ENCODE data around the gene PDE2A. TPM values are rescaled to one million over a fixed set of nuclear protein-coding genes. Genes with fewer than 3 reads are reported as not detected.

The PDE2A gene
- total RNA-seq, 1 donor from 2014 or later, result 0.82 TPM

- H3K4me2 ChIP-seq (ENCODE audit: low read length), result no peak overlapping the region
Observed at GRCh38 chr11:72594493-72595291, 79.5 kb downstream of the PDE2A start.

GRCh38 chr11:72592698-72593495 lies 81.3 kb downstream of the PDE2A start:
- no peak overlapping the region for H3K9ac ChIP-seq (ENCODE audit: low read length)
- H3K36me3 ChIP-seq (ENCODE audit: insufficient read depth, low read length), result no peaks in the 10 kb centered on the region
- H3K4me2 ChIP-seq (ENCODE audit: low read length), result no peak overlapping the region
- H3K79me2 ChIP-seq (ENCODE audit: insufficient read depth, low read length), result no peaks in the 10 kb centered on the region
- FAIRE-seq (no peak), DNase-seq (ENCODE audit: low read depth) (no peak)
- H3K4me3 ChIP-seq (ENCODE audit: insufficient read depth, low read depth, low read length), result no peak overlapping the region
- Mint-ChIP-seq H3K4me3 (ENCODE audit: unreplicated experiment) (no peak overlapping the region), H3K36me3 (ENCODE audit: low read depth, unreplicated experiment) (no peaks in the 10 kb centered on the region), H3K9me3 (ENCODE audit: unreplicated experiment) (no peaks in the 10 kb centered on the region), H3K27ac (ENCODE audit: unreplicated experiment) (no peak overlapping the region), H3K4me1 (ENCODE audit: low read depth, unreplicated experiment) (no peaks in the 10 kb centered on the region), H3K27me3 (ENCODE audit: low read depth, unreplicated experiment) (peaks cover 89% of the 10 kb centered on the region)
- TF ChIP-seq, protein P1, sequence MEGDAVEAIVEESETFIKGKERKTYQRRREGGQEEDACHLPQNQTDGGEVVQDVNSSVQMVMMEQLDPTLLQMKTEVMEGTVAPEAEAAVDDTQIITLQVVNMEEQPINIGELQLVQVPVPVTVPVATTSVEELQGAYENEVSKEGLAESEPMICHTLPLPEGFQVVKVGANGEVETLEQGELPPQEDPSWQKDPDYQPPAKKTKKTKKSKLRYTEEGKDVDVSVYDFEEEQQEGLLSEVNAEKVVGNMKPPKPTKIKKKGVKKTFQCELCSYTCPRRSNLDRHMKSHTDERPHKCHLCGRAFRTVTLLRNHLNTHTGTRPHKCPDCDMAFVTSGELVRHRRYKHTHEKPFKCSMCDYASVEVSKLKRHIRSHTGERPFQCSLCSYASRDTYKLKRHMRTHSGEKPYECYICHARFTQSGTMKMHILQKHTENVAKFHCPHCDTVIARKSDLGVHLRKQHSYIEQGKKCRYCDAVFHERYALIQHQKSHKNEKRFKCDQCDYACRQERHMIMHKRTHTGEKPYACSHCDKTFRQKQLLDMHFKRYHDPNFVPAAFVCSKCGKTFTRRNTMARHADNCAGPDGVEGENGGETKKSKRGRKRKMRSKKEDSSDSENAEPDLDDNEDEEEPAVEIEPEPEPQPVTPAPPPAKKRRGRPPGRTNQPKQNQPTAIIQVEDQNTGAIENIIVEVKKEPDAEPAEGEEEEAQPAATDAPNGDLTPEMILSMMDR (IDR thresholded peaks at IDR 0.05; ENCODE audit: insufficient read depth, low read depth, low read length), result no peak
- no peak for TF ChIP-seq EZH2 (IDR thresholded peaks at IDR 0.05; ENCODE audit: insufficient read depth, low read length)
- H2AFZ ChIP-seq (ENCODE audit: low read depth, low read length), result no peak overlapping the region
- H4K20me1 ChIP-seq (ENCODE audit: insufficient read depth, low read length), result peaks cover 4% of the 10 kb centered on the region
- no peaks in the 10 kb centered on the region for H3K9me3 ChIP-seq (ENCODE audit: insufficient read depth, low read depth, low read length)
- H3K27ac ChIP-seq (ENCODE audit: low read depth, low read length), result no peak overlapping the region
- peaks cover 68% of the 10 kb centered on the region for H3K27me3 ChIP-seq (ENCODE audit: insufficient read depth, low read length)
- H3K4me1 ChIP-seq (ENCODE audit: insufficient read depth, low read length), result no peaks in the 10 kb centered on the region

More at GRCh38 chr11:72594493-72595291, 79.5 kb downstream of the PDE2A start:
- DNase-seq (ENCODE audit: low read depth) (no peak), FAIRE-seq (no peak)
- no peaks in the 10 kb centered on the region for H3K79me2 ChIP-seq (ENCODE audit: insufficient read depth, low read length)
- peaks cover 4% of the 10 kb centered on the region for H4K20me1 ChIP-seq (ENCODE audit: insufficient read depth, low read length)
- Mint-ChIP-seq H3K4me1 (ENCODE audit: low read depth, unreplicated experiment) (peaks cover 6% of the 10 kb centered on the region), H3K27me3 (ENCODE audit: low read depth, unreplicated experiment) (peaks cover 87% of the 10 kb centered on the region), H3K4me3 (ENCODE audit: unreplicated experiment) (no peak overlapping the region), H3K27ac (ENCODE audit: unreplicated experiment) (no peak overlapping the region), H3K36me3 (ENCODE audit: low read depth, unreplicated experiment) (no peaks in the 10 kb centered on the region), H3K9me3 (ENCODE audit: unreplicated experiment) (no peaks in the 10 kb centered on the region)
- H3K4me3 ChIP-seq (ENCODE audit: insufficient read depth, low read depth, low read length), result no peak overlapping the region
- no peaks in the 10 kb centered on the region for H3K9me3 ChIP-seq (ENCODE audit: insufficient read depth, low read depth, low read length)
- no peak overlapping the region for H2AFZ ChIP-seq (ENCODE audit: low read depth, low read length)
- peaks cover 57% of the 10 kb centered on the region for H3K27me3 ChIP-seq (ENCODE audit: insufficient read depth, low read length)
- TF ChIP-seq, protein P1 (IDR thresholded peaks at IDR 0.05; ENCODE audit: insufficient read depth, low read depth, low read length), result no peak
- no peak for TF ChIP-seq EZH2 (IDR thresholded peaks at IDR 0.05; ENCODE audit: insufficient read depth, low read length)
- H3K27ac ChIP-seq (ENCODE audit: low read depth, low read length), result no peak overlapping the region
- no peaks in the 10 kb centered on the region for H3K4me1 ChIP-seq (ENCODE audit: insufficient read depth, low read length)
- no peak overlapping the region for H3K9ac ChIP-seq (ENCODE audit: low read length)
- H3K36me3 ChIP-seq (ENCODE audit: insufficient read depth, low read length), result no peaks in the 10 kb centered on the region

Measured in astrocyte (in vitro differentiated cells and primary cell).